HCT116 (cell line): ENCODE results near the gene LRP2. TPM values are rescaled to one million over a fixed set of nuclear protein-coding genes. Genes with fewer than 3 reads are reported as not detected.

Experiments used
- ATAC-seq: fragments of 200-7000 bp; cut with Tn5 transposase; 2 replicates; pipeline ENCODE4 v1.9.1; 2020; ENCODE audit warnings: mild to moderate bottlenecking, moderate library complexity
- BruUV-seq: library from RNA; stranded (reverse); fragments of 400-500 nt; replicated peaks from 2 replicates; lab custom pipeline; 2021; lab: Mats Ljungman, UMichigan
- CTCF ChIA-PET: fragments of 300-600 bp; sonication (Branson Sonifier 250); formaldehyde crosslinking; loops from one replicate; lab custom pipeline; 2021; ENCODE audit warnings: antibody characterized with exemption; lab: Charles Lee
- POLR2A ChIA-PET: fragments of 300-600, 350-600 bp; sonication (Branson Sonifier 250); formaldehyde crosslinking; loops from one replicate; lab custom pipeline; 2021; ENCODE audit warnings: antibody characterized with exemption; lab: Charles Lee
- RAD21 ChIA-PET, 2 experiments: fragments of 300-600 bp; sonication (Branson Sonifier 250); formaldehyde crosslinking; loops; one replicate each; lab custom pipeline; 2023; ENCODE audit warnings: low total read pairs in 2 of 2; ENCODE audit not compliant: uncharacterized antibody in 2 of 2, unreplicated experiment in 2 of 2, low non-redundant PET in 1 of 2; lab: Charles Lee
- DNase-seq: peaks from one replicate; pipeline ENCODE4 v3.0.0-alpha.2; 2010; ENCODE audit warnings: low read depth, low spot score
- H2AFZ ChIP-seq: fragments of 200-600 bp; shearing (Covaris generic), sonication (generic); 2 replicates; pipeline ENCODE4 v1.6.1; 2017; ENCODE audit warnings: low read depth, mixed run types, mixed read lengths, antibody characterized with exemption, low read length; ENCODE audit not compliant: poor library complexity, severe bottlenecking
- H3K27ac ChIP-seq: 2 replicates; pipeline ENCODE4 v1.5.1; 2012; ENCODE audit warnings: low read depth, low read length
- H3K27me3 ChIP-seq: fragments of 200-600 bp; sonication (generic); 2 replicates; pipeline ENCODE4 v1.6.1; 2016; ENCODE audit warnings: mixed run types, low read length, mixed read lengths; ENCODE audit not compliant: insufficient read depth
- H3K36me3 ChIP-seq, 2 experiments: fragments of 200-500 bp in 1 of 2; fragments of 200-600 bp in 1 of 2; sonication (Bioruptor generic) in 1 of 2; sonication (generic) in 1 of 2; 2 replicates each; pipeline versions ENCODE4 v1.5.1 to v1.6.1; 2014 to 2016; ENCODE audit warnings: low read length in 2 of 2, inconsistent platforms in 1 of 2, mixed read lengths in 1 of 2, mixed run types in 1 of 2; ENCODE audit not compliant: insufficient read depth in 2 of 2, control insufficient read depth in 1 of 2
- H3K4me1 ChIP-seq, 2 experiments: fragments of 200-600 bp in 1 of 2; sonication (generic) in 1 of 2; 2 replicates each; pipeline versions ENCODE4 v1.5.1 to v1.6.1; 2012 to 2017; ENCODE audit warnings: low read length in 2 of 2, inconsistent platforms in 1 of 2, mild to moderate bottlenecking in 1 of 2, mixed read lengths in 1 of 2, mixed run types in 1 of 2, moderate library complexity in 1 of 2; ENCODE audit not compliant: insufficient read depth in 2 of 2, control insufficient read depth in 1 of 2
- H3K4me2 ChIP-seq: fragments of 200-600 bp; sonication (generic); 2 replicates; pipeline ENCODE4 v1.6.1; 2017; ENCODE audit warnings: mixed run types, low read length, mixed read lengths
- H3K4me3 ChIP-seq, 2 experiments: fragments of 200-600 bp in 1 of 2; sonication (generic) in 1 of 2; replicated peaks in 1 of 2; 2 replicates each; pipeline ENCODE4 v1.5.1; 2011 to 2016; ENCODE audit warnings: low read length in 2 of 2, control low read depth in 1 of 2, low read depth in 1 of 2, mild to moderate bottlenecking in 1 of 2, mixed read lengths in 1 of 2, mixed run types in 1 of 2
- H3K79me2 ChIP-seq: fragments of 200-600 bp; sonication (generic); 2 replicates; pipeline ENCODE4 v1.6.1; 2017; ENCODE audit warnings: mild to moderate bottlenecking, mixed run types, low read length, moderate library complexity, mixed read lengths; ENCODE audit not compliant: insufficient read depth
- H3K9ac ChIP-seq: fragments of 200-600 bp; sonication (generic); 2 replicates; pipeline ENCODE4 v1.6.1; 2016; ENCODE audit warnings: low read length, mixed read lengths
- H3K9me2 ChIP-seq: fragments of 200-600 bp; sonication (generic), shearing (Covaris generic); 2 replicates; pipeline ENCODE4 v1.6.1; 2017; ENCODE audit warnings: mixed run types, mild to moderate bottlenecking, moderate library complexity; ENCODE audit not compliant: insufficient read depth
- H3K9me3 ChIP-seq, 2 experiments: fragments of 200-500 bp in 1 of 2; fragments of 200-600 bp in 1 of 2; sonication (Bioruptor generic) in 1 of 2; sonication (generic) in 1 of 2; 2 replicates each; pipeline ENCODE4 v1.6.1; 2014 to 2017; ENCODE audit warnings: low read length in 2 of 2, mixed read lengths in 2 of 2, inconsistent platforms in 1 of 2, low read depth in 1 of 2, mild to moderate bottlenecking in 1 of 2, mixed run types in 1 of 2, moderate library complexity in 1 of 2; ENCODE audit not compliant: control insufficient read depth in 1 of 2, insufficient read depth in 1 of 2
- H4K20me1 ChIP-seq: fragments of 200-600 bp; sonication (generic), shearing (Covaris generic); 2 replicates; pipeline ENCODE4 v1.6.1; 2017; ENCODE audit warnings: mixed run types, mild to moderate bottlenecking, moderate library complexity; ENCODE audit not compliant: insufficient read depth
- CBX3 ChIP-seq: IDR thresholded peaks from 2 replicates; pipeline ENCODE4 v1.6.1; 2012; ENCODE audit warnings: low read depth
- CTCF ChIP-seq, 3 experiments: fragments of 200-600 bp in 1 of 3; sonication (generic) in 1 of 3; IDR thresholded peaks in 2 of 3; conservative IDR thresholded peaks in 1 of 3; 2 replicates each; pipeline ENCODE4 v1.5.1; 2012 to 2017; ENCODE audit warnings: low read depth in 2 of 3, low read length in 2 of 3, antibody characterized with exemption in 1 of 3, borderline replicate concordance in 1 of 3, control low read depth in 1 of 3, mild to moderate bottlenecking in 1 of 3, mixed read lengths in 1 of 3, mixed run types in 1 of 3, moderate library complexity in 1 of 3; ENCODE audit not compliant: insufficient read depth in 1 of 3
- EGR1 ChIP-seq: IDR thresholded peaks from 2 replicates; pipeline ENCODE4 v1.6.1; 2012; ENCODE audit warnings: low read depth
- JUND ChIP-seq: IDR thresholded peaks from 2 replicates; pipeline ENCODE4 v1.6.1; 2012
- POLR2A ChIP-seq: IDR thresholded peaks from 2 replicates; pipeline ENCODE4 v1.7.0; 2011; ENCODE audit warnings: borderline replicate concordance; ENCODE audit not compliant: insufficient read depth, insufficient read length; ENCODE audit errors: extremely low read depth
- REST ChIP-seq: IDR thresholded peaks from 2 replicates; pipeline ENCODE4 v1.6.1; 2012; ENCODE audit warnings: low read depth
- SP1 ChIP-seq: IDR thresholded peaks from 2 replicates; pipeline ENCODE4 v1.6.1; 2012; ENCODE audit warnings: low read depth
- YY1 ChIP-seq: IDR thresholded peaks from 2 replicates; pipeline ENCODE4 v1.6.1; 2011; ENCODE audit warnings: low read length, low read depth, moderate library complexity, mild to moderate bottlenecking; ENCODE audit not compliant: insufficient replicate concordance; ENCODE audit errors: extremely low read depth
- ZNF274 ChIP-seq: fragments of 200-500 bp; sonication (Bioruptor generic); IDR thresholded peaks from 2 replicates; pipeline ENCODE4 v1.6.1; 2014; ENCODE audit warnings: mild to moderate bottlenecking, low read depth, low read length, inconsistent platforms
- intact Hi-C: fragments of 100-400 bp; cut with micrococcal nuclease; formaldehyde crosslinking; loops from 2 replicates; pipeline ENCODE4 v1.10.0; 2022
- total RNA-seq: library from RNA; stranded (reverse); gene quantifications from one replicate; pipeline ENCODE4 v1.2.1, GENCODE V29; 2021; ENCODE audit not compliant: unreplicated experiment

LRP2 gene
- total RNA-seq, 1 experiment from 2014 or later, result 0.20 TPM

- H3K4me1 ChIP-seq, result no peaks in the 10 kb centered on the region
- no peaks in the 10 kb centered on the region for H3K9me3 ChIP-seq
- ChIA-PET CTCF (no interaction called here), POLR2A (no interaction called here), RAD21 (no interaction called here)
- no peak overlapping the region for H3K4me3 ChIP-seq
- TF ChIP-seq CTCF (IDR thresholded peaks at IDR 0.05 in 2 of 3, conservative IDR thresholded peaks at IDR 0.05 in 1 of 3; ENCODE audit: borderline replicate concordance in 1 of 3, insufficient read depth in 1 of 3, low read depth in 2 of 3, low read length in 2 of 3), result no peak
- no peak for TF ChIP-seq CBX3
- no peak for TF ChIP-seq ZNF274
- no peak for TF ChIP-seq EGR1
- TF ChIP-seq REST, result no peak
- no peak for TF ChIP-seq JUND
- no peak for TF ChIP-seq POLR2A
- no peak for TF ChIP-seq SP1
- no peak for TF ChIP-seq YY1
- intact Hi-C loops, result no loop called here
- no peaks in the 10 kb centered on the region for H3K27me3 ChIP-seq
- no peak overlapping the region for H2AFZ ChIP-seq
- no TSS peak for BruUV-seq
- ATAC-seq, result no peak
- H3K36me3 ChIP-seq, result no peaks in the 10 kb centered on the region
- H3K9me2 ChIP-seq, result no peaks in the 10 kb centered on the region; the same call in 1 of the 2 replicates
- H4K20me1 ChIP-seq, result no peaks in the 10 kb centered on the region
- DNase-seq, result no peak
- no peak overlapping the region for H3K9ac ChIP-seq
- H3K79me2 ChIP-seq, result no peaks in the 10 kb centered on the region
- H3K4me2 ChIP-seq, result no peak overlapping the region
- no peak overlapping the region for H3K27ac ChIP-seq
Observed at GRCh38 chr2:169081551-169081950, 280.8 kb downstream of the LRP2 start.
